Central memory CD8-positive, alpha-beta T cell (primary cell): Measurements from ENCODE around the gene TOM1.
A peak's percentile ranks its signal among the peaks of the same experiment; 100 is the strongest.

Experiments
- ATAC-seq: fragments of 150-1000 bp; cut with Tn5 transposase; replicated peaks from 2 replicates; pipeline ENCODE4 v1.10.0; 2022; ENCODE audit warnings: mild to moderate bottlenecking, moderate FRiP score, moderate number of reproducible peaks; ENCODE audit not compliant: poor library complexity, severe bottlenecking; ENCODE audit errors: extremely low read depth
- DNase-seq, 2 donors: peaks; one replicate each; pipeline ENCODE4 v3.0.0; 2021; ENCODE audit warnings: low spot score in 2 of 2
- H3K27ac Mint-ChIP-seq: one replicate; pipeline ENCODE4 v1.8.0; 2022; ENCODE audit warnings: low read depth, mild to moderate bottlenecking, moderate library complexity, mixed read lengths
- H3K27me3 Mint-ChIP-seq: one replicate; pipeline ENCODE4 v1.8.0; 2022; ENCODE audit warnings: mixed read lengths
- H3K36me3 Mint-ChIP-seq: one replicate; pipeline ENCODE4 v1.8.0; 2022; ENCODE audit warnings: mild to moderate bottlenecking, moderate library complexity, mixed read lengths; ENCODE audit not compliant: insufficient read depth
- H3K4me1 Mint-ChIP-seq: one replicate; pipeline ENCODE4 v1.8.0; 2022; ENCODE audit warnings: mixed read lengths
- H3K4me3 Mint-ChIP-seq: one replicate; pipeline ENCODE4 v1.8.0; 2022; ENCODE audit warnings: mild to moderate bottlenecking, moderate library complexity, mixed read lengths
- H3K9me3 Mint-ChIP-seq: one replicate; pipeline ENCODE4 v1.8.0; 2022; ENCODE audit warnings: mixed read lengths

The TOM1 gene

GRCh38 chr22:35333220-35333619 lies 33.5 kb downstream of the TOM1 start:
- Mint-ChIP-seq H3K9me3 (no peaks in the 10 kb centered on the region), H3K27ac (no peak overlapping the region), H3K27me3 (no peaks in the 10 kb centered on the region), H3K4me1 (peaks cover 16% of the 10 kb centered on the region), H3K4me3 (no peak overlapping the region), H3K36me3 (peaks cover 21% of the 10 kb centered on the region)
- ATAC-seq, result no peak
- DNase-seq, result no peak

- Mint-ChIP-seq H3K27ac (no peak overlapping the region), H3K4me3 (no peak overlapping the region)
- DNase-seq, result no peak
These were observed 34.3 kb downstream of the TOM1 start for GRCh38 chr22:35334004-35334403.

GRCh38 chr22:35335468-35335867 lies 35.8 kb downstream of the TOM1 start:
- Mint-ChIP-seq H3K27me3 (no peaks in the 10 kb centered on the region), H3K9me3 (no peaks in the 10 kb centered on the region), H3K4me1 (peaks cover 11% of the 10 kb centered on the region), H3K4me3 (no peak overlapping the region), H3K27ac (peak overlapping the region; percentile 27), H3K36me3 (peaks cover 27% of the 10 kb centered on the region)
- no peak for DNase-seq
- no peak for ATAC-seq

More at GRCh38 chr22:35334004-35334403, 34.3 kb downstream of the TOM1 start:
- H3K27me3 Mint-ChIP-seq, result no peaks in the 10 kb centered on the region
- peaks cover 16% of the 10 kb centered on the region for H3K4me1 Mint-ChIP-seq
- no peaks in the 10 kb centered on the region for H3K9me3 Mint-ChIP-seq
- ATAC-seq, result no peak
- peaks cover 23% of the 10 kb centered on the region for H3K36me3 Mint-ChIP-seq

- Mint-ChIP-seq H3K36me3 (peaks cover 24% of the 10 kb centered on the region), H3K4me3 (no peak overlapping the region), H3K27me3 (no peaks in the 10 kb centered on the region), H3K9me3 (no peaks in the 10 kb centered on the region), H3K4me1 (peaks cover 6% of the 10 kb centered on the region), H3K27ac (peak overlapping the region; percentile 27)
- ATAC-seq, result no peak
- DNase-seq, result no peak
These were observed 36.5 kb downstream of the TOM1 start for GRCh38 chr22:35335936-35336781.

GRCh38 chr22:35337932-35338331 lies 38.2 kb downstream of the TOM1 start:
- H3K4me1 Mint-ChIP-seq, result peaks cover 4% of the 10 kb centered on the region
- ATAC-seq, result peak; percentile 38
- no peak for DNase-seq
- H3K4me3 Mint-ChIP-seq, result no peak overlapping the region
- H3K36me3 Mint-ChIP-seq, result peaks cover 20% of the 10 kb centered on the region
- H3K27me3 Mint-ChIP-seq, result no peaks in the 10 kb centered on the region
- H3K27ac Mint-ChIP-seq, result peak overlapping the region; percentile 77
- no peaks in the 10 kb centered on the region for H3K9me3 Mint-ChIP-seq

GRCh38 chr22:35341090-35341874 lies 41.6 kb downstream of the TOM1 start:
- no peak overlapping the region for H3K27ac Mint-ChIP-seq
- no peak for ATAC-seq
- H3K4me1 Mint-ChIP-seq, result no peaks in the 10 kb centered on the region

GRCh38 chr22:35342390-35342789 lies 42.7 kb downstream of the TOM1 start:
- DNase-seq, result no peak
- H3K27ac Mint-ChIP-seq, result no peak overlapping the region
- H3K9me3 Mint-ChIP-seq, result no peaks in the 10 kb centered on the region
- peaks cover 12% of the 10 kb centered on the region for H3K36me3 Mint-ChIP-seq
- no peaks in the 10 kb centered on the region for H3K27me3 Mint-ChIP-seq
- no peak overlapping the region for H3K4me3 Mint-ChIP-seq
- H3K4me1 Mint-ChIP-seq, result no peaks in the 10 kb centered on the region
- no peak for ATAC-seq

More at GRCh38 chr22:35341090-35341874, 41.6 kb downstream of the TOM1 start:
- Mint-ChIP-seq H3K27me3 (no peaks in the 10 kb centered on the region), H3K9me3 (no peaks in the 10 kb centered on the region), H3K4me3 (no peak overlapping the region), H3K36me3 (peaks cover 14% of the 10 kb centered on the region)
- no peak for DNase-seq

GRCh38 chr22:35343664-35344550 lies 44.2 kb downstream of the TOM1 start:
- ATAC-seq (no peak), DNase-seq (no peak)
- Mint-ChIP-seq H3K9me3 (no peaks in the 10 kb centered on the region), H3K4me3 (no peak overlapping the region), H3K27ac (no peak overlapping the region), H3K27me3 (no peaks in the 10 kb centered on the region), H3K4me1 (no peaks in the 10 kb centered on the region), H3K36me3 (peaks cover 8% of the 10 kb centered on the region)

- Mint-ChIP-seq H3K27me3 (no peaks in the 10 kb centered on the region), H3K4me1 (no peaks in the 10 kb centered on the region), H3K9me3 (no peaks in the 10 kb centered on the region), H3K27ac (no peak overlapping the region), H3K4me3 (no peak overlapping the region), H3K36me3 (peaks cover 7% of the 10 kb centered on the region)
- DNase-seq, result no peak
- no peak for ATAC-seq
These were observed 45.4 kb downstream of the TOM1 start for GRCh38 chr22:35344956-35345690.

- H3K4me1 Mint-ChIP-seq, result peaks cover 6% of the 10 kb centered on the region
- H3K9me3 Mint-ChIP-seq, result no peaks in the 10 kb centered on the region
- ATAC-seq (no peak), DNase-seq (no peak)
- peaks cover 7% of the 10 kb centered on the region for H3K36me3 Mint-ChIP-seq
- no peak overlapping the region for H3K27ac Mint-ChIP-seq
- H3K4me3 Mint-ChIP-seq, result no peak overlapping the region
- peaks cover 2% of the 10 kb centered on the region for H3K27me3 Mint-ChIP-seq
These were observed 46.3 kb downstream of the TOM1 start for GRCh38 chr22:35345808-35346505.

GRCh38 chr22:35346596-35347220 lies 47.0 kb downstream of the TOM1 start:
- Mint-ChIP-seq H3K36me3 (peaks cover 7% of the 10 kb centered on the region), H3K4me3 (no peak overlapping the region), H3K27ac (no peak overlapping the region), H3K9me3 (no peaks in the 10 kb centered on the region), H3K4me1 (peaks cover 14% of the 10 kb centered on the region), H3K27me3 (peaks cover 9% of the 10 kb centered on the region)
- no peak for DNase-seq
- ATAC-seq, result no peak
